Kidney (tissue), 14 donors: Measurements from ENCODE around the gene NRIP3. TPM values are rescaled to one million over a fixed set of nuclear protein-coding genes. Genes with fewer than 3 reads are reported as not detected.
A peak's percentile ranks its signal among the peaks of the same experiment; 100 is the strongest.

Experiments used
- DNase-seq, 5 donors: peaks; one replicate each; pipeline ENCODE4 v3.0.0-alpha.2; 2013 to 2020
- FAIRE-seq: peaks from 2 replicates; lab custom pipeline; 2012; peaks lifted over from hg19 to GRCh38; lab: Jason Lieb, UNC
- H3K27ac ChIP-seq, 2 donors: one replicate each; pipeline ENCODE4 v1.7.0; 2013; ENCODE audit warnings: low read depth in 2 of 2, low read length in 2 of 2, inconsistent platforms in 1 of 2
- H3K27me3 ChIP-seq: one replicate; pipeline ENCODE4 v1.7.1; 2013; ENCODE audit warnings: low read length, inconsistent platforms; ENCODE audit not compliant: control insufficient read depth, insufficient read depth
- H3K36me3 ChIP-seq, 3 donors: one replicate each; pipeline versions ENCODE4 v1.7.0 to v1.7.1; 2013; ENCODE audit warnings: low read length in 3 of 3, control low read depth in 1 of 3, inconsistent platforms in 1 of 3; ENCODE audit not compliant: insufficient read depth in 3 of 3, control insufficient read depth in 2 of 3
- H3K4me1 ChIP-seq, 3 donors: one replicate each; pipeline versions ENCODE4 v1.7.0 to v1.7.1; 2013; ENCODE audit warnings: low read length in 3 of 3, inconsistent platforms in 1 of 3, low read depth in 1 of 3; ENCODE audit not compliant: control insufficient read depth in 2 of 3, insufficient read depth in 2 of 3
- H3K4me3 ChIP-seq, 3 donors: one replicate each; pipeline versions ENCODE4 v1.7.0 to v1.8.1; 2013; ENCODE audit warnings: low read length in 3 of 3, control low read depth in 1 of 3, inconsistent platforms in 1 of 3
- H3K9ac ChIP-seq, 3 donors: one replicate each; pipeline versions ENCODE4 v1.7.0 to v1.7.1; 2013; ENCODE audit warnings: low read length in 3 of 3, control low read depth in 1 of 3, inconsistent platforms in 1 of 3
- H3K9me3 ChIP-seq, 3 donors: one replicate each; pipeline versions ENCODE4 v1.7.0 to v1.7.1; 2013; ENCODE audit warnings: low read length in 3 of 3, control low read depth in 1 of 3, inconsistent platforms in 1 of 3; ENCODE audit not compliant: control insufficient read depth in 2 of 3, insufficient read depth in 1 of 3
- CTCF ChIP-seq: IDR thresholded peaks from 3 replicates; pipeline ENCODE4 v1.5.1; 2012; ENCODE audit warnings: mild to moderate bottlenecking, moderate library complexity, borderline replicate concordance; ENCODE audit not compliant: insufficient read depth; ENCODE audit errors: extremely low read depth
- intact Hi-C: fragments of 100-400 bp; cut with DNase I; formaldehyde crosslinking; loops from one replicate; pipeline ENCODE4 v1.11.1; 2022
- polyA plus RNA-seq: library from polyadenylated mRNA; stranded (reverse); fragments of 350-450 nt; fragmentation: Illumina TruSeq; extraction: RNeasy Lipid Tissue Mini Kit (QIAGEN cat#74804); gene quantifications from one replicate; pipeline ENCODE4 v1.2.3, GENCODE V29; 2014; ENCODE audit warnings: low read depth, low replicate concordance; ENCODE audit not compliant: insufficient read depth
- total RNA-seq: library from RNA; stranded (reverse); fragmentation: NEBNext Ultra II Directional; extraction: Animal tissue kit (Norgen Biotek cat#: 25700); gene quantifications from one replicate; pipeline ENCODE4 v1.2.1, GENCODE V29; 2021
- donor health status: control.
- donor health status: control.
- donor health status: control.
- donor health status: control.
- donor health status: control.
- donor health status: DM: yes; HTN: yes; CAD: no.
- donor health status: Normal renal cell carcinoma (clear cell type).

Gene NRIP3
- total and polyA plus RNA-seq, 2 donors from 2014 or later: 1.1 to 1.6 TPM

DNA sequence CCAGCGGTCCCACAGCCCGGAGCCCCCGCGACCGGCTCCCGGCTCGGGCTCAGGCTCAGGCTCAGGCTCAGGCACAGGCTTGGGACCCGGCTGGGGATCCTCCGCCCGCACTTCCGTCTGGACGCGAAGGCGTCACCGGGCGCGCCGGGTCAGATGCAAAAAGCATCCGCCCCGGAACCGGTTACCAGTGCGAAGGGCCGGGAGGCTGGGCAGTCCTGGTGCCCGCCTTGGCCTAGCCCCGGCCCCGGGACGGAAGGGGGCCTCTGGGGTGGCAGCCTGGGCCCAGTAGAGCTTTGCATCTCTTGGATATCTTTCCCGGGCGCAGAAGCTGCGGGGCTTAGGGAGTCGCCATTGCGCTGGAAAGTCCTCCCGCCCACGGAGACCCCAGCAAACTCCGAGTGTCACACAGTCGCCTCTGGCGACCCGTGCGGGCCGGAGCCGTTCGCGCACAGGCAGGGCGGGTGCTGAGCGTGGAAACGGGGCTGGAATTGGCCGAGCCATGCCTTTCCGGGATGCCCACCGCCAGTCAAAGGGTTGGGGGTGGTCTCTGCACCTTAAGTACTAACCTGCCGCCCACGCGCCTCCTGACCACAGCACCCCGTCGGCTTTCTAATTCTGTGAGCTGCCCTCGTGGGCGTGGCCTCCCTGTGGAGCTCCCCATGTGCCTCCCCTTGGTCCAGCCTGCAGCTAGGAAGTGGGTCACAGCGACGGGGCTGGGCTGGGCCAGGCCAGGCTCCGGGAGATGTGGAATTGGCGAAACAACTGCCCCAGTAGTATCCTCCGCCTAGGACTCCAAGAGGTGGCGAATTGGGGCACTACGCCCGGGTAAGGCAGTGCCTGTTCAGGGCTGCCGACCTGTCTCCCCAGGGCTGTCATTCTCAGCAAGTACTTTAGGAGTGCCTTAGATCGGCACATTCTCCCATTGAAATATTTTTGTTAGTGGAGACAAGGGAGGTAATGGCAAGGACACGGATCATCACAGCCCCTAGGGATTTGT is 39.2 kb downstream of the NRIP3 start, which contains the start of gene TMEM9B:
Gene TMEM9B, minus strand, starts transcription at position 119 of the 997 bp plus-strand sequence. CDS start 129 bp downstream, outside the sequence.
- DNase-seq (peak; percentile 88 to 98 (median 96)), FAIRE-seq (no peak)
- peaks cover 0 to 17% (median 3%) of the 10 kb centered on the region in 3 donors for H3K4me1 ChIP-seq
- peak within 1 kb of the TSS; percentile 57 to 94 (median 90) for H3K9ac ChIP-seq
- no peak for TF ChIP-seq CTCF
- no peaks in the 10 kb centered on the region for H3K27me3 ChIP-seq
- no peaks in the 10 kb centered on the region for H3K9me3 ChIP-seq
- no peaks in the 10 kb centered on the region for H3K36me3 ChIP-seq
- peak within 1 kb of the TSS; percentile 85 to 96 for H3K27ac ChIP-seq
- intact Hi-C loops: no loop called here
- H3K4me3 ChIP-seq: peak within 1 kb of the TSS; percentile 71 to 92 (median 78)

DNA sequence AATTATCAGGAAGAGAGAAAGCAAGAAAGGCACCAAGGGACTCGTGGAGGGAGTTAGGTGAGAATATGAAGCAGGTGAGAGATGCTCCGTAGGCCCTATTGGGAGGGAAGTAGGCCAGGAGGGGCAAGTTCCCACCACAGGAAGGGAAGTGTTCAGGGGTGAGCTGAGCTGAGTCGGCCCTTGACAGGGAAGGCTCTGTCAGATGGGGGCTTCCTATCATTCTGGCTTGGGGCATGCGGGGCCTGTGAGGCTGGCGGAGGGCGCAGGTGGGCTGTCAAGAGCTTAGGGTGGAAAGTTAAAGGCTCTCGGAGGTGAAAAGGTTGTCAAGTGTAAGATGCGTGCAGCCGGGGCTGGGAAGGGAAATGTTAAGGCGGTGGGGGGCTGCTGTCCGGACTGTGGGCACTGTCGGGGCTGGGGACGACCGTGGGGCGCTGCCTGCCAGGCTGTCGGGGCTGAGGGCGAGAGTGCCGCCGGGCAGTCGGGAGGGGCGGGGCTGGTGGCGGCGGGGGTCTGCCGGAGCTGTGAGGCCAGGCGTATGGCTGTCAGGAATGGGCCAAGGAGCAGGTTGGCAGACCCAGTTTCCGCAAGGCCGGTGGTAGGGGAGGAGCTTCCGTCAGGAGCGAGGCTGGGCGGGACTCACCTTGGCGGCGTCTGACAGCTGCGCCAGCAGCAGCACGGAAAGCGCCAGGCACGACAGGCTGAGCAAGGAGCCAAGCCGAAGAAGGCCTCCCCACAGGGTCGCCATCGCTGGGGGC is 40.1 kb downstream of the NRIP3 start:
- TF ChIP-seq CTCF: no peak
- intact Hi-C loops: no loop called here
- Histone ChIP-seq H3K27ac (peak overlapping the region; percentile 85 to 96), H3K9me3 (no peaks in the 10 kb centered on the region), H3K27me3 (no peaks in the 10 kb centered on the region), H3K36me3 (no peaks in the 10 kb centered on the region), H3K4me3 (peak overlapping the region; percentile 69 to 92 (median 78)), H3K9ac (peak overlapping the region; percentile 48 to 94 (median 90)), H3K4me1 (peaks cover 0 to 22% (median 10%) of the 10 kb centered on the region in 3 donors)
- peak; percentile 86 to 94 (median 92) for DNase-seq
- FAIRE-seq: no peak

- no peak for TF ChIP-seq CTCF
- FAIRE-seq: no peak
- Histone ChIP-seq H3K4me3 (peak overlapping the region in 2 of 3 donors; percentile 78 to 92), H3K9ac (peak overlapping the region in 2 of 3 donors; percentile 12 to 21), H3K9me3 (no peaks in the 10 kb centered on the region), H3K27me3 (no peaks in the 10 kb centered on the region), H3K4me1 (peaks cover 0 to 22% (median 10%) of the 10 kb centered on the region in 3 donors), H3K27ac (no peak overlapping the region), H3K36me3 (no peaks in the 10 kb centered on the region)
- intact Hi-C loops: no loop called here
- DNase-seq: no peak
Observed at GRCh38 chr11:8962841-8963240, 41.0 kb downstream of the NRIP3 start.
